GM19324 (cell line): ENCODE data around the gene NR2F1.
"Not testable (repeated sequence)": the region's sequence is repeated elsewhere in the genome, so short reads cannot be mapped to it uniquely, and the experiment has no call there.

Experiments
- ATAC-seq: cut with Tn5 transposase; IDR thresholded peaks from one replicate; pipeline ENCODE4 v1.9.1; 2021; ENCODE audit warnings: mild to moderate bottlenecking, moderate library complexity; ENCODE audit not compliant: unreplicated experiment, low FRiP score

NR2F1 gene

DNA sequence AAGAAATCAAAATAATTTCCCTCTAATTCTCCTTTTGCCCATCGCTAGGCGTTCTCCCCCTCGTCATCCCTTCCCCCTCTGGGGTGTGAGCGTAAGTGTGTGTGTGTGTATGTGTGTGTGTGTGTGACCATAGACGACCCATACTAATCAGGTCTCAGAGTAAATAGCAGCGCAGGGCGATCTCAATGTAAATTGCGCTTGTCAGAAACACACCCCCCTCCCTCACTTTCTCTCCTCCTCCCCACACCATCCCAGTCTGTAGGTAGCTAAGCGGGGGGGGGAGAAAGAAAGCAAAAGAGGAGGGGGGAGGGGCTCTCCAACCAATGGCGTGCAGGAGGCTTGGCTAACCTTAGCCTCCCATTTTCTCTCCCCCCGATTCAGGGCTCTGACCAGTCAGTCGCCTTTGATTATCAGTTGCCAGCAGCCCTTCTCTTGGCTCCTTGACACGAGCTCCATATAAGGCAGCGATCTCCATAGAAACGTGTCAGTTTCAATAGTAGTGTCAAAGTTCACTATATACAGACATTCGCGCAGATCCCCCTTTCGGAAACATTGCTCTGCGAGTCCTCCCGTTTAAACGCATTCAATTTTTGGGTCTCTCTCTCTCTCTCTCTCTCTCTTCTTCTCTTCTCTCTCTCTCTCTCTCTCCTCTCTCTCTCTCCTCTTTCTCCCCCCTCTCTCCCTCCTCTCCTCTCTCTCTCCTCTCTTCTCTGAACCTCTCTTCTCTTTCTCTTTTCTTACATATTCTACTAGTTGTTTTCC lies at the start of gene NR2F1:
TSS of gene NR2F1 (plus strand) at position 546 of the 762 bp plus-strand sequence. CDS start 1,802 bp downstream, outside the sequence.
- no peak for ATAC-seq

DNA sequence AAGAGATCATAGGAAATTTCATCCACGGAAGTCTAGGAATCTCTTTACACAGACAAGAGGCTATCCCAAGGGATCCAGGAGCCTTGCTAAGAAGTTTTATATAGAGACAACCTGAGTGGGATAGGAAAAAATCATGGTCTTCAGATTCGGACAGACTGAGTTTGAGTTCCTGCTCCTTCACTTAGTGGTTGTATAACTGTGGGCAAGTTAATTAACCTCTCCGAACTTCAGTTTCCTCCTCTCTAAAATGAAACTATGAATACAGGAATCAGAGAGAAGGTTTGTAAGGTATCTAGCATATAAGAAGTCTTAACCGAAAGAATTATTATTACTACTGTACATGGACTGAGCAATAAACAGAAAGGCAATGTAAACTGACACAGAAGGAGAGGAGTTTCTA lies 37.1 kb upstream of the NR2F1 start:
- no peak for ATAC-seq

DNA sequence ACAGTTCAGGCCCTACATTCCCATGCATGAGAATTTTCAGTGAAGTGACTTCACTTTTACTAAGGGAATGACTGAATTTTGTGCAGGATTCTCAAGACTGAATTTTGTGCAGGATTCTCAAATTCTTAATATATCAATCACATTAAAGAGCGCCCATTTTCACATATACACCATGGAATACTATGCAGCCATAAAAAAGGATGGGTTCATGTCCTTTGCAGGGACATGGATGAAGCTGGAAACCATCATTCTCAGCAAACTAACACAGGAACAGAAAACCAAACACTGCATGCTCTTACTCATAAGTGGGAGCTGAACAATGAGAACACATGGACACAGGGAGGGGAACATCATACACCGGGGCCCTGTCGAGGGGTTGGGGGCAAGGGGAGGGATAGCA lies 33.4 kb upstream of the NR2F1 start:
- ATAC-seq = not testable (repeated sequence)

DNA sequence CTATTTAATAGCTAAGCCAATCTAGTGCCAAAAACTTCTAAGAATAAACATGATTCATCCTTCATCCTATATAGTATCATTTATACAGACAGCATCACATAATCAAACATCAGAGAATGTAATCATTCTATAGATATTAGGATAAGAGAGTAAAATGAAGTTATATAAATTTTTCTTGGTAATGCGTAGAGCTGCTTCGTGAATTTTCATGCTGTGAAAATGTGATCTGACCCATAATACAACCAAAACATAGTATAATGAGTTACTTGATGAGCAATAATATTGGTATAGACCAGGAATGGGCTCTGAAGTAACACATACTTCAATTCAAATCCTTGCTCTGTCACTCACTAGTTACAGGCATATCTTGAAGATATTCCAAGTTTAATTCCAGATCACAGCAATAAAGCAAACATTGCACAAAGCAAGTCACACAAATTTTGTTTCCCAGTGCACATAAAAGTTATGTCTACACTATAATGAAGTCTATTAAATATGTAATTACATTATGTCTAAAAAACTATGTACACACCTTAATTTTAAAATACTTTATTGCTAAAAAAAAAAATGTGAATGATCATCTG lies 25.9 kb upstream of the NR2F1 start:
- ATAC-seq = no peak

DNA sequence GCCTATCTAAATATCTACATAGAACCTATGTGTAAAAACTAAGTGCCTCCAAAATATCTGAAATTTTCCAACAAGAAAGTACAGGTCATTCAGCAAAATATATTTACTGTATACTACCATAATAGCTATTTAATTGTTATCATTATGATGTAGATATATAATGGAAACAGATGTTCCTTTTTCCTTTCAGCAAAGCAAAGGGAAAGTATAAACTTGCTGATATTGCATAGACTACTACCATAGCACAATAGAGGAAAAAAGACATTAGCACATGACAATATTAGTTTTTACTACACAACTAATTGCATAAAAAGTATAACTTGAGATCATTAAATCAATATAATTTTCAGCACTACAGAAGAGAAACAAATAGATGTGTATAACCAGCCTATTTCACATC lies 16.9 kb upstream of the NR2F1 start:
- ATAC-seq = no peak

DNA sequence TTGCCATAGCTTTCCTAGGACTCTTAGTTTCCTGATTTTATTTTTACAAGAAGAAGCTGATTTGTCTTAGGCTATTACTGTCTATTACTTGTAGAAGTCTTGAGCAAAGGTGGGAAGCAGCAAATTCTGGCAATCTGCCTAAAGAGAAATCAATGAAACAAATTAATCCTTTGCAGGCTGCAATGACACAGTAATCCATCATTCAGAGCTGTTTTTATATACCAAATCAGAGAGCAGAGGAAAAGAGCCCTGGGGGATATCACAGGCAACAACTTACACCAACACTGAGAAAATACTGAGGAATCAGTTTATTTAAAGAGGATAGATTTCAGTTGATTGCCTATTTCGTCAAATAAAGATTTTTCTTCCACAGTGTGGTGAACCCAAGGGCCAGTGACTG lies 15.6 kb upstream of the NR2F1 start:
- no peak for ATAC-seq

DNA sequence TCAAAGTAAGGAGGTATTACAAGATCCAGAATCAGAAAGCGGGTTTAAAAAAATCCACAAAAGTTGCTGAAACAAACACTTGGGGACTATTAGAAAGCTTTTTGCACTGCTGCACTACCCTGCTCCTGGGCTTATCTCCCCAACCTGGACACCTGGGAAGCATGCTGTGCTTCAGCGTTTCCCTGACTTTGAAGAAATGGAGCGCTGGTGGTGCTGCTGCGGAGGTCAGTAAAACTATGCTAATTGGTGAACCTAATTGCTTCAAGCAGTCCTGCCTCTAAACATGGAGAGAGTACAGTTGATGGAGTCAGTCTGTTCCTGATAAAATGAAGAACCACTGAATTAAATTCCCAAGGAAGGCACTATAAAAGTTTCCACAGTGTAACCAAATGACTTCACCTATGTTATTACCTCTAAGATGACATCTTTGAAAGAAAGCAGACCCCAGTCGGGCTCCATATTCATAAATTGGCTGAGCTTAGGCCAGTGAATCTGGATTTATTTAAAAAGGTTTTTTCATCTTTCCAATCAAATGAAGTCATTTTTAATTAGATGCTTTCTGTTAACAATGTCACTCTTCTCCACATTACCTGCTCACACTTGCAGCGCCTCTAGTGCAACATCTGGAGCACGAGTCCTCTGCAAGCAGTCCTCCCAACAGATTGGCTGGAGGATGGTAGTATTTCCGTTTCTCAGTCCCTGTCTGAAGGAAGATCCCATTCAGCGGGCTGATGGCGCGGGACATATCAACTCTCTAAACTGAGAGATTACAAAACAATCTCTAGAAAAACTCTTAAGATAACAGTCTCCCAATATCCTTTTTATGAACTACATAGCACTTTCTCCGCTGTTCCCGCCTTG lies 13.5 kb upstream of the NR2F1 start:
- ATAC-seq = no peak

DNA sequence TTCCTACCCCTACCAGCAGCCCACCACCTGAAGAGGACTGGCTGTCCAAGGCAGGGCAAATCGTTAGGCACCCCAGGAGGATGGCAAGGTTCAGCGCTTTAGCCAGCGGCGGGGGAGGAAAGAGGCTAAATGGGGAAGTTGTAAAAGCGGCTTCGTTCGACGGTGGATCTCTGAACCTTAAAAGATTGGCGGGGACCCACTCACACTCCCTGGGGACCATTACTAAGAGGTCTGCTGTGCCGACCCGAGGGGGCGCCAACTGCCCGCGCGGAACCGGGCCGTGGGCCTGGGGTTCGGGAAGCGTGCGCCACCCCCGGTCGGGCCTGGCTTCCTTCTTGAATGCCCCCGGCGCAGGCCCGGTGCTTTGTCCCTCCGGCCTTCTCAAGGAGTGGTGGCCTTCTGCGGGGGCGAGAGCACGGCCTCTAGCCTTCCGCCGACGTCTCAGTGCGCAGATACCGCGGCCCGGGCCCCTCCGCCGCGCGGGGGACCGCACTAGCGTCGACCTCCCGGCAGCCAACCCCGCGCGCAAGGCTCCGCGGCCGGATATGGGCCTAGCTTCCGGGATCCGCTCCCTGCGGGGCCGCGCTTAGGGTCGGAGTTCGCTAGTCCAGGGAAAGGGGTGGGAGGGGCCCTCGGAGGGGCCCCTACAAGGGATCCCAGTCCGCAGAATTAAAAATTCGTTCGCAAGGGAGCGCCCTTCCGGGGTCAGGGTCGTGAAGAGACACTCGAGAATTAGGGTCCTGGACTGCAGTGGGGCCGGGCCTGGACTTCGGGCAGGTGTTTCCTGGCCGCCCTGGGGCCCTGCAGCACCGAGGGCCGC lies 12.5 kb upstream of the NR2F1 start:
- ATAC-seq = peak; percentile 49

DNA sequence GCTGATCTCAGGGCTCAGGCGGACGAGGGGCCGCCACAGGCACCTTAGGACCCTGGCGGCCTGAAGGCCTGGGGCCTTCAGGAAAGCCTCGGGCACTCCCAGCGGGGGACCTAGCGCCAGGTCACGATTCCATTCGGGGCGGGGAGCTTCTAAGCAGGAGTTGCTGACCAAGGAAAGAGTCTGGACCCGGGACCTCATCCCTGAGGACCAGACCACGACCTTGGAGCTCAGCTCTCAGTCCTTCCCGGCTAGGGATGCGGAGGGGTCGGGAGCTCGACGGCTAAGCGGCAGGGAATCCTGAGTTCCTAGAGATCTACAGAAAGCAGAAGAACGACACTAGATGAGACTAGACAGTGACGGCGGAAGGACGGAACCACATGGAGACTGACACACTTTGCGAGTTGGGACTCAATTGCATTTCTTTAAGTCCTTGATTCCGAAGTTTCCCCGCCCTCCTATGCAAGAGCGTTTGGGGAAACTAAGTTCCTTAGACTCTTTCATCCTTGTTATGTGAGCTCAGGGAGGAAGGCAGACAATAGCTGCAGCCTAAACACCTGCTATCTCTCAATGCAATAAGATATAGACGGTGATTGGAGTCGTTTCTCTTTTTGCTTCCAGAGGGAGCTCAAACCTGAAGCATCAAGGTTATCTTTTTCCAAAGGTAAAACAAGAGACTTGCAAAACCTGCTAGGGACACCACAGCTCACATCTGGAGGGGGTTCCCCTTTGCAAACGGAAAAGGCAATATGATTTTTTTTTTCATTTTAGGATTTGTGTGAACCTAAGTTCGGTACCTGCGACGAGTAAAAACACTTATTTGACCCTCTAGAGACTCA lies 11.7 kb upstream of the NR2F1 start:
- no peak for ATAC-seq

DNA sequence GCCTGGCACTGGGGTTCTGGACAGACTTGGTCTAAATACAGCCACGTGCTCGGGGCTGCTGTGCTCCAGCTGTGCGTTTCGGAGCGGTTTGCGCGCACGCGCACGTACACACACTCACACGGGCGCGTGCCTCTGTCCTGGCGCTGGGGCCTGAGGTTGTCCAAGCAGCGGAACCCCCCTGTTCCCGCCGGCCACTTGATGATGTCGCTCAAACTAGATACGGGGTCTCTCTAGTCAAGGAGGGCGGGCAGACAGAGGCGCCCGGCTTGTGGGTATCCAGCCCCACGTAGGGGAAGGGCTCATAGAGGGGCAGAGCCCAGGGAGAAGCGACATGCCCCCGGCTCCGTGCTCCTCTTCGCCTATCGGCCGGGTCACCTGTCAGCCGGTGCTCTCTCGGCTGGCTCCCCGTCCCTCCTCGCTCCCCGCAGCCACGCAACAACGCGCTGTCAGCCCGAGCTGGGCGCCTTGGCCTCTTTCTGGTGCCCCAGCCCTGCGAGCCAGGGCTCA lies 10.9 kb upstream of the NR2F1 start:
- ATAC-seq = no peak

DNA sequence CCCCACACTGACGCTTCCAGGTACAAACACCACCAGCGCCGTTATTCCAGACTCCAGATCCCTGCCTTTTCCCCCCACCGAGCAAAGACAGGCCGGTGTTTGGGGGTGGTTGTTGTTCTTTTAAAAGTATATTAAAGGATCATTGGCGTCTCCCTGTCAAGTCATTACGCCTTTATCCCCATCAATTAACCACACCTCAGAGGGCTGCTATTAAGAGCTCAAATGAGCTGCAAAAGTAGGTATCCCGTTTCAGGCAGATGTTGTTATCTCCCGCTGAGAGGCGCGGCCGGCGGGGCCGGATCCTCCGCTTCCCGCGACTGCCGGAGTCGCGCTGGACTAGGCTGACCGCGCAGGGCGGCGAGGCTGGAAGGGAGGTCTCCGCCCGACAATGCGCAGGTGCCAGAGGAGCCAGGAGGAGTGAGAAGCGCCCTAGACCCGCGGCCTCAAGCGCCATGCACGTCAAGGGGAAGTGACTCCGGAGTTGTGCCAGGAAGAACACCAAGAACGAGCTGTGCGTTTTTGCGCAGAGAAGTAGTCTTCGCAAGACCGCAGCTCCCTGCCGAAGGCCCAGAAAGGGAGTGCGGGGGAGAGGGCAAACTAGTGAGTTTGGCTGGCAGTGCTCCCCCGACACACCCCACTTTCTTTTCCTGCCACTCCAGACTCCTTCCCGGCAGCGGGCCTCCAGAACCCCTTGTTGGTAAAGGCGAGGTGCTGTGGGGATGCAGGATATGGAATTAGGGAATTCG lies 10.2 kb upstream of the NR2F1 start:
- no peak for ATAC-seq

DNA sequence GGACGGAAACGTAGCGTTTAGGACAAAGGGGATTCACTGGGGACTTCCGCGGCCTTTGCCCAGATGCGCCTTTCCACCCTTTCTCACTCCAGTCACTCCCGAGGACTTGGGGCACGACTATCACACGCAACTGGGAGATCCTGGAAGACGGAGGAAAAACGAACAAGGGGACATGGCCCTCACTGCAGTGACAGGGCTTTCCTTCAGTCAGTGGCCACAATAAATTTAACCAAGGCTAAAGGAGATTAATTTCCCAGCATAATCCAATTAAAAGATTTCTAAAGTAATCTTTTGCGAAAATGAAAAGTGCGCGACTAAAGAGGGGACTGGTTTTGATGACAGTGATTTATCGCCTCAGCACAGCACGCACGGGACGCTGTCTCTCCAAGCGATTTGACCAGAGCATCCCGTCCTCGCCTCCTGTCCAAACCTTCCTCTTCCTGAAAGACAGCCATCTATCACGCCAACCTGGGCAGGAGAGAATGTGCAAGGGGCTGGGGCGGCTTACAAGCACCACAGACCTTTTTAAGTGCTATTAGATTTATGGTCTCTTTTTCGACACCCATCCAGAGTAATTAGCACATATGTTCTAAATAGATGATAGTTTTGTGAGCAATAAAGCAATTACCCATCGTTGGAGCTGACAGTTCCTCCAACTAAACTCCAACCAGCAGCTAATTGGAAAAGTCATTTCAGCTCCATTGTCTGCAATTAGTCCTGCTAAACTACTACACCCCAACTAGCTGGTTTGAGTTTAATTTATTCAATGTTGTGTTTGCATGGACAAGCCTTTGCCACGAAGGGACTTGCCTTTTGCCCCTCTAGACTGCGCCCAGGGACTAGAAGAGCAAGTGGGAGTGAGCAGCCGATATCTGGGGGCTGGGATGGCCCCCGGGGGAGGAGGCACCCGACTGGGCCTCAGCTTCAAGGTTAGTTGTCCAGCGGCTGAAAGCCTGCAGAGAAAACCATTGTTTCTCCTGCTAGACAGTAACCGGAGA lies 9.4 kb upstream of the NR2F1 start:
- no peak for ATAC-seq

DNA sequence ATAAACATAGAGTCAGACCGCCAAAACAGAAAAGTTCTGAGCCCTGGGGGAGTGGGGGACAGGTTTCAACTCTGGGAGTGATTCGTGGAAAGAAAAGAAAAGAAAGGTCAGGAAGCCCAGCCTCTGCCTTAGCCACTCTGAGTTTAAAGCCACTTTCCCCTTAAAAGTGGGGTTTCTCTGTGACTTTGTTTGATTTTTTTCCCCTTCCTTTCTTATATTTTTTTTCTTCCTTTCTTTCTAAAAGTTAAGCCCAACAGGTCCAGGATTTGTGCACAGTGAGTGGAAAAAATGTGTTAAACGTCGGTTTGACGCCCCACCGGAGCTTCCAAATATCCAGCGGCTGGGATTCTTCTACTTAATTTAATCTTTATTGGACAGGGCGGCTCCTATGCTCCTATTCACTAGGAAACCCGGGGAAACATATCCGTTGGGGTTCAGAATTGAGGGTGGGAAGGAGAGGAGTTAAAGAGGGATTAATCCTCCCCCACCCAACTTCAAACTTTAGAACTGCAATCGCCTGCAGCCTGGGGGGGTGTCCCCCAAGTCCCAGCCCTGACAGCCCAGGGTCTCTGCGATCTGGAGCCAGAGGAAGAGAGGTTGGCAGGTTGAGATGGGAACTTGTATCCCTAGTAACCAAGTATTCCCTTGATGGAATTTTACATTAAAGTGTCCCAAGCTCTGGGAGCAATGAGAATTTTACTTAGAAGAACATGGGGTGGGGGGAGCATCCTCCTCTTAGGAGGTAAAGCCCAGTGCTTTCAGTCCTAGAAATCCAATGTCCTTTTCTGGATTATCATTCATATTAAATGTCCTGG lies 8.3 kb upstream of the NR2F1 start:
- ATAC-seq = no peak

DNA sequence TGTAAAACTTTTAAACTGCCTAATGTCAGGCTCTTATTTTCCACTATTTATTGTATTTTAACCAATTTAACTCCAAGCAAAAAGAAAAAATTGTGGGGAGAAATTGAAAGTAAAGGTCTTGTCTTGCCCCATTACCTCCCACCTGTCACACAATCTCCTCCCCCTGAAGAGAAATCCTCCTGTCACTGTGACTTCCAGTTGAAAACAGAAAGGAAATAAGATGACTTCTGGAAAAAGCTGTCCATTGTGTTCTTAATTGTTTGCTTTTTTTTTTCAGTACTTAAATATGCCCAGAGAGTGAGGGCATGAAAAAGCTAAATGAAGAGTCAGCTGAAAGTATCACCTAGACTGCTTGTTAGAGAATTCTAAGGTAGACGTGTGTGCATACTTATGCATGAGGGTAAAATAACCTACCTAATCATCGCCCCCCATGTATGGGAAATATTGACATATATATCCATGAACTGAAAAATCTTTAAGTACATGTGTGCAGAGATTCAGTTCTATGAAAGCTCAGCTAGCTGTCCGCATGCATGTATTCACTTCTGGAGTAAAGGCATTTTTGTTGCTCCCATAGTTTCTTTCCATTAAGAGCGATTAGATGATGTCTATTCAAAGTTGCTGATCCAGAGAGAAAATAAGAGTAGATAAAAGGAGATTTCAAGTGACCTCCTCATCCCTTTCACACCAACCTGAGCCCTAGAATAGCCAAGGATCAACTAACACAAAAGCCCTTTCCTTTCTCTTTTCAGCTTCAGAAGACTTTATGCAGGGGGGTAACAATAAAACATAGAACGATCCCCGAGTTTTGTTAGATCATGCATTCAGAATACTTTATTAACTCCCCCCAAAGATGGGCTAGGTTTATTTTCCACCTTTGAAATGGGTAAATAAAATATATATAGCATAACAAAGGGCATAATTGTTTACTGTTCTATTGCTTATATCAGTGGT lies 7.3 kb upstream of the NR2F1 start:
- ATAC-seq = no peak

DNA sequence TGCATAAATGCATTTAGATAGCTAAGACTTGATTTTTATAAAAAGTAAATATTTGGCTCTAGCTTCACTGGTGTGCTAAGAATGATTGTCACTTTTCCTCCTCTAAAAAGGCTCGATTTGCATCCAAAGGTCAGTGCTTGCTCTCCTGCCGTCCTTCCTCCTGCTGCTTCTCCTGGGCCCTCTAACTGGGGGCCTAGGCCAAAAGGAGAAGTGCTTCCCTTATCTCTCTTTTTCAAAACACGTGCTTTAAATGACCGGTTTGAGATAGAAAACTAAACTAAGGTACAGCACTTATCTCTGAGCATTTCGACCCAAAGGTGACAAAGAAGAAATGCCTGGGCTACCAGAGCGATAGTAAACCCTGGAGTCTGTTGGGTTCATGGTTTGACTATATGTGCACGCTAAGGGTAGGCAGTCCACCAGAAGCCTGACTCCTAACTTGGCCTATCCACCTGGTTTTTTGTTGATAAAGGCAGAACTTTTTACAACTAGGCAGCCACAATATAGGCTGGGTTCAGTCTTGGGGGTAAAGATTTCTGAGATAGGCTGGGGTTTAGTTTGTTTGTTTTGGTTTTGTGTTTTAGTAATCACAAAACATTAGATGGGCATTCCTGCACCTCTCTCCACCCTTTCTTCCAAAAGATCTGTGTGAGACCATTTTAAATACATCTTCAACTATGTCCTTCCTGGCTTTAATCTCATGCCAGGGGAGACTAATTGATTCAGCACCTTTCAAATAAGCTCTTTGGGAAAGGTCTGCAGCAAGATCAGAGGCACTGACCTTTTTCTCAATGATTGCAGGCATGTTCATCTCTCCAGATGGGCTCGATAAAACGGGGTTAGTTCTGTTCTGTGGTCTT lies 5.8 kb upstream of the NR2F1 start:
- ATAC-seq = no peak
